HepG2 (cell line): ENCODE measurements around the gene PLA2G4D. TPM values are rescaled to one million over a fixed set of nuclear protein-coding genes. Genes with fewer than 3 reads are reported as not detected.

Source experiments
- ATAC-seq: fragments of 200-7000 bp; cut with Tn5 transposase; 3 replicates; pipeline ENCODE4 v1.9.1; 2020; ENCODE audit warnings: mild to moderate bottlenecking, moderate library complexity
- BruUV-seq: library from RNA; stranded (reverse); fragments of 400-500 nt; replicated peaks from 2 replicates; lab custom pipeline; 2021; lab: Mats Ljungman, UMichigan
- CTCF ChIA-PET: fragments of 300-600 bp; formaldehyde crosslinking; extraction: SDS; loops from one replicate; lab custom pipeline; 2021; ENCODE audit warnings: low total read pairs, inconsistent platforms, low intra/inter-chr PET ratio; lab: Yijun Ruan, JAX
- POLR2A ChIA-PET: fragments of 350-600 bp; sonication (Branson Sonifier 250); formaldehyde crosslinking; loops from one replicate; lab custom pipeline; 2020; ENCODE audit warnings: antibody characterized with exemption, inconsistent platforms; lab: Yijun Ruan, JAX
- DNase-seq: peaks from one replicate; pipeline ENCODE4 v3.0.0-alpha.2; 2015; ENCODE audit warnings: low spot score
- FAIRE-seq: peaks from 3 replicates; lab custom pipeline; 2011; peaks lifted over from hg19 to GRCh38; lab: Jason Lieb, UNC
- H2AFZ ChIP-seq: one replicate; pipeline ENCODE4 v1.6.1; 2011; ENCODE audit warnings: low read length, inconsistent platforms
- H3K27ac ChIP-seq: fragments of 300-600 bp; 3 replicates; pipeline ENCODE4 v1.8.0; 2011; ENCODE audit warnings: mixed run types, mild to moderate bottlenecking, mixed read lengths, low read length, inconsistent platforms; ENCODE audit not compliant: insufficient read depth; ENCODE audit errors: extremely low read length
- H3K27me3 ChIP-seq, 2 experiments: fragments of 200-600 bp in 1 of 2; 2 replicates in 1 of 2; 3 replicates in 1 of 2; pipeline versions ENCODE4 v1.6.0 to v1.8.0; 2011; ENCODE audit warnings: low read length in 2 of 2, mild to moderate bottlenecking in 2 of 2, moderate library complexity in 2 of 2, inconsistent platforms in 1 of 2; ENCODE audit not compliant: insufficient read depth in 2 of 2, control insufficient read depth in 1 of 2
- H3K36me3 ChIP-seq, 2 experiments: fragments of 200-600 bp in 1 of 2; replicated peaks in 1 of 2; 2 replicates in 1 of 2; 3 replicates in 1 of 2; pipeline versions ENCODE4 v1.5.1 to v1.8.0; 2011; ENCODE audit warnings: low read length in 2 of 2, inconsistent platforms in 1 of 2; ENCODE audit not compliant: insufficient read depth in 2 of 2, control insufficient read depth in 1 of 2
- H3K4me1 ChIP-seq: 2 replicates; pipeline ENCODE4 v1.5.1; 2012; ENCODE audit warnings: low read length, inconsistent platforms; ENCODE audit not compliant: insufficient read depth
- H3K4me2 ChIP-seq: 2 replicates; pipeline ENCODE4 v1.6.0; 2011; ENCODE audit warnings: low read depth, low read length, inconsistent platforms
- H3K4me3 ChIP-seq, 3 experiments: fragments of 200-600 bp in 1 of 3; sonication (generic), shearing (Covaris generic) in 1 of 3; replicated peaks in 1 of 3; 2 replicates each; pipeline ENCODE4 v1.5.1; 2011 to 2016; ENCODE audit warnings: low read length in 3 of 3, inconsistent platforms in 2 of 3, low read depth in 2 of 3, mild to moderate bottlenecking in 2 of 3, control low read depth in 1 of 3, mixed read lengths in 1 of 3; ENCODE audit not compliant: insufficient read depth in 1 of 3
- H3K79me2 ChIP-seq: one replicate; pipeline ENCODE4 v1.6.1; 2011; ENCODE audit warnings: low read length, inconsistent platforms; ENCODE audit not compliant: insufficient read depth
- H3K9ac ChIP-seq: 2 replicates; pipeline ENCODE4 v1.6.0; 2011; ENCODE audit warnings: mild to moderate bottlenecking, low read depth, low read length, inconsistent platforms; ENCODE audit not compliant: insufficient read depth
- H3K9me3 ChIP-seq: 2 replicates; pipeline ENCODE4 v1.5.1; 2012; ENCODE audit warnings: mild to moderate bottlenecking, low read length
- H4K20me1 ChIP-seq: 2 replicates; pipeline ENCODE4 v1.6.0; 2011; ENCODE audit warnings: inconsistent platforms, mild to moderate bottlenecking, low read length, moderate library complexity; ENCODE audit not compliant: insufficient read depth
- ARHGAP35 ChIP-seq: sonication (generic); formaldehyde crosslinking; IDR thresholded peaks from 2 replicates; pipeline ENCODE4 v1.9.0; 2022; ENCODE audit warnings: mild to moderate bottlenecking, inconsistent platforms, moderate library complexity, missing genetic modification reagents, borderline replicate concordance
- GPN1 ChIP-seq: sonication (generic); formaldehyde crosslinking; IDR thresholded peaks from 2 replicates; pipeline ENCODE4 v1.5.1; 2020; ENCODE audit warnings: missing genetic modification reagents, borderline replicate concordance
- MED13 ChIP-seq: sonication (generic); formaldehyde crosslinking; IDR thresholded peaks from 2 replicates; pipeline ENCODE4 v1.5.0; 2020; ENCODE audit warnings: missing genetic modification reagents
- NKX3-1 ChIP-seq: sonication (generic); formaldehyde crosslinking; IDR thresholded peaks from 2 replicates; pipeline ENCODE4 v1.5.0; 2020; ENCODE audit warnings: missing genetic modification reagents
- PATZ1 ChIP-seq: sonication (generic); formaldehyde crosslinking; IDR thresholded peaks from 2 replicates; pipeline ENCODE4 v1.4.0; 2020; ENCODE audit warnings: missing genetic modification reagents
- TARDBP ChIP-seq: sonication (generic); formaldehyde crosslinking; IDR thresholded peaks from 2 replicates; pipeline ENCODE4 v1.8.0; 2022; ENCODE audit warnings: mild to moderate bottlenecking, missing genetic modification reagents
- TEAD2 ChIP-seq: sonication (generic); formaldehyde crosslinking; IDR thresholded peaks from 2 replicates; pipeline ENCODE4 v1.9.0; 2021; ENCODE audit warnings: missing genetic modification reagents
- ZFAT ChIP-seq: sonication (generic); formaldehyde crosslinking; conservative IDR thresholded peaks from 2 replicates; pipeline ENCODE4 v1.8.1; 2023; ENCODE audit warnings: missing genetic modification reagents, inconsistent platforms
- ZNF136 ChIP-seq: sonication (generic); formaldehyde crosslinking; IDR thresholded peaks from 2 replicates; pipeline ENCODE4 v1.8.1; 2022; ENCODE audit warnings: low read depth, mild to moderate bottlenecking, moderate library complexity, missing genetic modification reagents
- ZNF44 ChIP-seq: sonication (generic); formaldehyde crosslinking; IDR thresholded peaks from 2 replicates; pipeline ENCODE4 v1.5.1; 2020; ENCODE audit warnings: mild to moderate bottlenecking, missing genetic modification reagents
- ZNF790 ChIP-seq: sonication (generic); formaldehyde crosslinking; IDR thresholded peaks from 2 replicates; pipeline ENCODE4 v1.8.0; 2022; ENCODE audit warnings: missing genetic modification reagents, mild to moderate bottlenecking, borderline replicate concordance
- WGBS: methylation state at CpG from one replicate; pipeline ENCODE4 v1.1.6; 2017; ENCODE audit warnings: low lambda C conversion rate; 5-methylcytosine and 5-hydroxymethylcytosine counted together
- in situ Hi-C: cut with HindIII; loops from 2 replicates; pipeline ENCODE4 v1.10.0; 2017; ENCODE audit warnings: low pct_unique_long_range_greater_than_20kb; ENCODE audit not compliant: extremely low pct_ligation_motif_present
- intact Hi-C: fragments of 100-400 bp; cut with micrococcal nuclease; formaldehyde crosslinking; loops from one replicate; pipeline ENCODE4 v1.10.0; 2022; ENCODE audit not compliant: unreplicated experiment
- polyA plus RNA-seq, 8 experiments: library from polyadenylated mRNA; depleted of rRNA in 3 of 8; stranded (reverse) in 7 of 8; unstranded in 1 of 8; fragments of >200 nt; fragmentation: Illumina TruSeq in 4 of 8; extraction: Trizol in 4 of 8; gene quantifications; 2 replicates each; pipeline versions ENCODE4 v1.2.1 to v1.2.3, GENCODE V29; 2011 to 2016; ENCODE audit warnings: low read depth in 4 of 8, missing spikeins in 1 of 8, mixed read lengths in 1 of 8; ENCODE audit not compliant: insufficient read depth in 1 of 8
- total RNA-seq, 5 experiments: library from RNA; depleted of rRNA; stranded (reverse); fragments of >200 nt; fragmentation: Illumina TruSeq; extraction: Trizol; gene quantifications; 2 replicates each; pipeline ENCODE4 v1.2.3, GENCODE V29; 2016; ENCODE audit warnings: low read depth in 1 of 5
- TF ChIP-seq, protein P1 (sequence below): sonication (generic); formaldehyde crosslinking; IDR thresholded peaks from 2 replicates; pipeline ENCODE4 v1.4.0; 2020; ENCODE audit warnings: missing genetic modification reagents
- TF ChIP-seq, protein P2 (sequence below): sonication (generic); formaldehyde crosslinking; IDR thresholded peaks from 2 replicates; pipeline ENCODE4 v1.4.0; 2020; ENCODE audit warnings: mild to moderate bottlenecking, low read depth, missing genetic modification reagents
- TF ChIP-seq, protein P3 (sequence below): sonication (generic); formaldehyde crosslinking; IDR thresholded peaks from 2 replicates; pipeline ENCODE4 v1.9.0; 2021; ENCODE audit warnings: missing genetic modification reagents, borderline replicate concordance

The PLA2G4D gene
- total and polyA plus RNA-seq, 2 of the 13 experiments (the other 11 are each of a cell fraction or from before 2014, with no cell fraction given): 0.04 to 0.21 TPM

DNA sequence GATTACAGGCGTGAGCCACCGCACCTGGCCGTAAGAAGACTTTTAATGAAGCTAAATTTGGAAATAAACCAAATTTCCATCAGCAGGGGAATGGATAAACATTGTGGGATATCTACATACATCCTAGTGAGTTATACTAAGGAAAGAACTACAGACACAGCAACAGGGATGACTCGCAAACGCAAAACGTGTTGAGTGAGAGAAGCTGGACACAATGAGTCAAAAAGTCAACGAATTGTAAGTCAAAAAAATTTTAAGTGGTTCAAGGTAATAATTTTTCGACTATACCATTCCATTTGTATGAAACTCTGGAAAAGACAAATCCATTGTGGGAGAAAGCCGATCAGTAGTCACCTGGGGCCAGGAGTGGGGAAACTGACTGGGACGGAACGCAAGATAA is 42.2 kb upstream of the PLA2G4D start:
- no peak overlapping the region for H3K4me2 ChIP-seq
- no peak overlapping the region for H2AFZ ChIP-seq
- in situ Hi-C loops: loop anchor here (5.0 kb wide), 2 partner anchors 69 to 149 kb away; no protein-coding TSS in a partner anchor
- no peak overlapping the region for H3K9ac ChIP-seq
- H3K27me3 ChIP-seq: 0 out of 5 replicates have a peak, but pooled peaks cover 0 to 2% of the 10 kb centered on the region in 2 experiments
- ChIA-PET CTCF (interaction anchor here (0.8 kb wide), 1 partner anchor 70 kb away, joined by 3 read pairs; no protein-coding TSS in a partner anchor), POLR2A (no interaction called here)
- FAIRE-seq (no peak), DNase-seq (no peak), ATAC-seq (no peak)
- H3K4me1 ChIP-seq: peaks cover 77% of the 10 kb centered on the region
- no peak overlapping the region for H3K27ac ChIP-seq
- 68% methylated on average over 11 of the region's 11 CpGs for WGBS
- H4K20me1 ChIP-seq: no peaks in the 10 kb centered on the region
- H3K4me3 ChIP-seq: no peak overlapping the region
- no peaks in the 10 kb centered on the region for H3K36me3 ChIP-seq
- no peaks in the 10 kb centered on the region for H3K79me2 ChIP-seq
- intact Hi-C loops: loop anchor here (5.0 kb wide), 1 partner anchor 69 kb away; no protein-coding TSS in a partner anchor
- no TSS peak for BruUV-seq
- peaks cover 24% of the 10 kb centered on the region for H3K9me3 ChIP-seq
- TF ChIP-seq GPN1 (CRISPR knock-in tag): no peak
- TF ChIP-seq TARDBP (CRISPR knock-in tag): no peak
- TF ChIP-seq ZFAT: no peak
- TF ChIP-seq ARHGAP35 (CRISPR knock-in tag): no peak
- TF ChIP-seq, protein P1, sequence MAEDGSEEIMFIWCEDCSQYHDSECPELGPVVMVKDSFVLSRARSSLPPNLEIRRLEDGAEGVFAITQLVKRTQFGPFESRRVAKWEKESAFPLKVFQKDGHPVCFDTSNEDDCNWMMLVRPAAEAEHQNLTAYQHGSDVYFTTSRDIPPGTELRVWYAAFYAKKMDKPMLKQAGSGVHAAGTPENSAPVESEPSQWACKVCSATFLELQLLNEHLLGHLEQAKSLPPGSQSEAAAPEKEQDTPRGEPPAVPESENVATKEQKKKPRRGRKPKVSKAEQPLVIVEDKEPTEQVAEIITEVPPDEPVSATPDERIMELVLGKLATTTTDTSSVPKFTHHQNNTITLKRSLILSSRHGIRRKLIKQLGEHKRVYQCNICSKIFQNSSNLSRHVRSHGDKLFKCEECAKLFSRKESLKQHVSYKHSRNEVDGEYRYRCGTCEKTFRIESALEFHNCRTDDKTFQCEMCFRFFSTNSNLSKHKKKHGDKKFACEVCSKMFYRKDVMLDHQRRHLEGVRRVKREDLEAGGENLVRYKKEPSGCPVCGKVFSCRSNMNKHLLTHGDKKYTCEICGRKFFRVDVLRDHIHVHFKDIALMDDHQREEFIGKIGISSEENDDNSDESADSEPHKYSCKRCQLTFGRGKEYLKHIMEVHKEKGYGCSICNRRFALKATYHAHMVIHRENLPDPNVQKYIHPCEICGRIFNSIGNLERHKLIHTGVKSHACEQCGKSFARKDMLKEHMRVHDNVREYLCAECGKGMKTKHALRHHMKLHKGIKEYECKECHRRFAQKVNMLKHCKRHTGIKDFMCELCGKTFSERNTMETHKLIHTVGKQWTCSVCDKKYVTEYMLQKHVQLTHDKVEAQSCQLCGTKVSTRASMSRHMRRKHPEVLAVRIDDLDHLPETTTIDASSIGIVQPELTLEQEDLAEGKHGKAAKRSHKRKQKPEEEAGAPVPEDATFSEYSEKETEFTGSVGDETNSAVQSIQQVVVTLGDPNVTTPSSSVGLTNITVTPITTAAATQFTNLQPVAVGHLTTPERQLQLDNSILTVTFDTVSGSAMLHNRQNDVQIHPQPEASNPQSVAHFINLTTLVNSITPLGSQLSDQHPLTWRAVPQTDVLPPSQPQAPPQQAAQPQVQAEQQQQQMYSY (CRISPR knock-in tag): no peak
- TF ChIP-seq ZNF136 (CRISPR knock-in tag): no peak
- no peak for TF ChIP-seq ZNF44
- TF ChIP-seq NKX3-1 (CRISPR knock-in tag): no peak
- no peak for TF ChIP-seq MED13 (CRISPR knock-in tag)
- TF ChIP-seq, protein P2, sequence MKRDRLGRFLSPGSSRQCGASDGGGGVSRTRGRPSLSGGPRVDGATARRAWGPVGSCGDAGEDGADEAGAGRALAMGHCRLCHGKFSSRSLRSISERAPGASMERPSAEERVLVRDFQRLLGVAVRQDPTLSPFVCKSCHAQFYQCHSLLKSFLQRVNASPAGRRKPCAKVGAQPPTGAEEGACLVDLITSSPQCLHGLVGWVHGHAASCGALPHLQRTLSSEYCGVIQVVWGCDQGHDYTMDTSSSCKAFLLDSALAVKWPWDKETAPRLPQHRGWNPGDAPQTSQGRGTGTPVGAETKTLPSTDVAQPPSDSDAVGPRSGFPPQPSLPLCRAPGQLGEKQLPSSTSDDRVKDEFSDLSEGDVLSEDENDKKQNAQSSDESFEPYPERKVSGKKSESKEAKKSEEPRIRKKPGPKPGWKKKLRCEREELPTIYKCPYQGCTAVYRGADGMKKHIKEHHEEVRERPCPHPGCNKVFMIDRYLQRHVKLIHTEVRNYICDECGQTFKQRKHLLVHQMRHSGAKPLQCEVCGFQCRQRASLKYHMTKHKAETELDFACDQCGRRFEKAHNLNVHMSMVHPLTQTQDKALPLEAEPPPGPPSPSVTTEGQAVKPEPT (CRISPR knock-in tag): no peak
- TF ChIP-seq ZNF790 (CRISPR knock-in tag): no peak
- TF ChIP-seq TEAD2: no peak
- no peak for TF ChIP-seq PATZ1 (CRISPR knock-in tag)
- TF ChIP-seq, protein P3, sequence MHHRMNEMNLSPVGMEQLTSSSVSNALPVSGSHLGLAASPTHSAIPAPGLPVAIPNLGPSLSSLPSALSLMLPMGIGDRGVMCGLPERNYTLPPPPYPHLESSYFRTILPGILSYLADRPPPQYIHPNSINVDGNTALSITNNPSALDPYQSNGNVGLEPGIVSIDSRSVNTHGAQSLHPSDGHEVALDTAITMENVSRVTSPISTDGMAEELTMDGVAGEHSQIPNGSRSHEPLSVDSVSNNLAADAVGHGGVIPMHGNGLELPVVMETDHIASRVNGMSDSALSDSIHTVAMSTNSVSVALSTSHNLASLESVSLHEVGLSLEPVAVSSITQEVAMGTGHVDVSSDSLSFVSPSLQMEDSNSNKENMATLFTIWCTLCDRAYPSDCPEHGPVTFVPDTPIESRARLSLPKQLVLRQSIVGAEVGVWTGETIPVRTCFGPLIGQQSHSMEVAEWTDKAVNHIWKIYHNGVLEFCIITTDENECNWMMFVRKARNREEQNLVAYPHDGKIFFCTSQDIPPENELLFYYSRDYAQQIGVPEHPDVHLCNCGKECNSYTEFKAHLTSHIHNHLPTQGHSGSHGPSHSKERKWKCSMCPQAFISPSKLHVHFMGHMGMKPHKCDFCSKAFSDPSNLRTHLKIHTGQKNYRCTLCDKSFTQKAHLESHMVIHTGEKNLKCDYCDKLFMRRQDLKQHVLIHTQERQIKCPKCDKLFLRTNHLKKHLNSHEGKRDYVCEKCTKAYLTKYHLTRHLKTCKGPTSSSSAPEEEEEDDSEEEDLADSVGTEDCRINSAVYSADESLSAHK (CRISPR knock-in tag): no peak
